B cell (primary cell): ENCODE data around the gene FEM1B.

Experiments used
- CTCF ChIP-seq: fragments of 200-600 bp; IDR thresholded peaks from one replicate; pipeline ENCODE4 v1.8.0; 2022; ENCODE audit warnings: antibody characterized with exemption, mild to moderate bottlenecking
- EZH2 ChIP-seq: IDR thresholded peaks from 2 replicates; pipeline ENCODE4 v1.6.1; 2012; ENCODE audit warnings: borderline replicate concordance, low read depth, mild to moderate bottlenecking, moderate library complexity, low read length; ENCODE audit not compliant: insufficient read depth, poor library complexity, severe bottlenecking

- no peak for TF ChIP-seq CTCF
- no peak for TF ChIP-seq EZH2
Measured at GRCh38 chr15:68341760-68342725, 64.5 kb downstream of the FEM1B start.
